HG03060 (cell line): ENCODE measurements around the gene FOXR1.

Experiments
- ATAC-seq: cut with Tn5 transposase; IDR thresholded peaks from one replicate; pipeline ENCODE4 v1.9.1; 2021; ENCODE audit warnings: low read depth, moderate number of reproducible peaks; ENCODE audit not compliant: unreplicated experiment

Gene FOXR1, protein sequence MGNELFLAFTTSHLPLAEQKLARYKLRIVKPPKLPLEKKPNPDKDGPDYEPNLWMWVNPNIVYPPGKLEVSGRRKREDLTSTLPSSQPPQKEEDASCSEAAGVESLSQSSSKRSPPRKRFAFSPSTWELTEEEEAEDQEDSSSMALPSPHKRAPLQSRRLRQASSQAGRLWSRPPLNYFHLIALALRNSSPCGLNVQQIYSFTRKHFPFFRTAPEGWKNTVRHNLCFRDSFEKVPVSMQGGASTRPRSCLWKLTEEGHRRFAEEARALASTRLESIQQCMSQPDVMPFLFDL

GRCh38 chr11:118971646-118972045 lies at the start of gene FOXR1:
TSS of gene FOXR1 (plus strand) at chr11:118971761. CDS start at chr11:118971932, 171 bp downstream.
- no peak for ATAC-seq

GRCh38 chr11:118921929-118922744 lies 49.4 kb upstream of the FOXR1 start:
- ATAC-seq = no peak

- ATAC-seq = no peak
Measured at GRCh38 chr11:118922745-118923627, 48.6 kb upstream of the FOXR1 start.

DNA sequence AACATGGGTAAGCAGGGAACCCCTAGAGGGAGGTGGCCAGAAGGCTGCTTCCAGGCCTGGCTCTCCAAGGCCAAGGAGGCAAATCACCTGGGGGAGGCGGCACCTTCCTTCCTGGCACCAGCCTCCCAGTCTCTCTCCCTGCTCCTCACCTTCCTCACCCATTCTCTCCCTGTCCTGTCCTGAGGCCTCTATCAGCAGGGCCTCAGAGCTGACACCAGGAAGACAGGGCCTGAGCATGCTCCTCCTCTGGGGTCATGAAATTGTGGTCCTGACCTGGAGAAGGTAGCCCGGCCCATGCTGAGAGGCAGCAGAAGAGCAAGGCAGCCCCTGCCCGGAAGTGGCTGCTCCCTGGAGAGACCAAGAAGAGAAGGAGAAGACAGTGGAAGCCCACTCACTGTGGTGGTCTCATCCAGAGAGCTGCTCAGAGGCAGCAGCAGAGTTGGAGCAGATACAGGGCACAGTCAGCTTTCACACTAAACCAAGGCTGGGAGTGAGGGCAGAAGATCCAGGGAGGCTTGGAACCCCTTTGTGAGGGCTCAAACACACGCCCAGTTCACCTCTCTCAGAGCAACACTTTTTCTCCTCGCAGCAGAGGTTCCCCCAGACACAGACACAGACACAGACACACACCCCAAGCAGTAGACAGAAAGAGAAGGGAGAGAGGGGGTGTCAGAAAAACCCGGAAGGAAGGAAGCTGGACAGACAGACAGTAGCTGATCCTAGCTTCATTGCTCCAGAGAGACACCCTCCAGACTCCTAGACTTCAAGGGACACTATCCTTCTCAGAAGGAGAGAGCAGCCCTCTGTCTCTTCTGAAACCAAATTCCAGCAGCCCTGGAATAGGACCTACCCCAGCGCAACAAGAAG lies 47.6 kb upstream of the FOXR1 start:
- no peak for ATAC-seq

DNA sequence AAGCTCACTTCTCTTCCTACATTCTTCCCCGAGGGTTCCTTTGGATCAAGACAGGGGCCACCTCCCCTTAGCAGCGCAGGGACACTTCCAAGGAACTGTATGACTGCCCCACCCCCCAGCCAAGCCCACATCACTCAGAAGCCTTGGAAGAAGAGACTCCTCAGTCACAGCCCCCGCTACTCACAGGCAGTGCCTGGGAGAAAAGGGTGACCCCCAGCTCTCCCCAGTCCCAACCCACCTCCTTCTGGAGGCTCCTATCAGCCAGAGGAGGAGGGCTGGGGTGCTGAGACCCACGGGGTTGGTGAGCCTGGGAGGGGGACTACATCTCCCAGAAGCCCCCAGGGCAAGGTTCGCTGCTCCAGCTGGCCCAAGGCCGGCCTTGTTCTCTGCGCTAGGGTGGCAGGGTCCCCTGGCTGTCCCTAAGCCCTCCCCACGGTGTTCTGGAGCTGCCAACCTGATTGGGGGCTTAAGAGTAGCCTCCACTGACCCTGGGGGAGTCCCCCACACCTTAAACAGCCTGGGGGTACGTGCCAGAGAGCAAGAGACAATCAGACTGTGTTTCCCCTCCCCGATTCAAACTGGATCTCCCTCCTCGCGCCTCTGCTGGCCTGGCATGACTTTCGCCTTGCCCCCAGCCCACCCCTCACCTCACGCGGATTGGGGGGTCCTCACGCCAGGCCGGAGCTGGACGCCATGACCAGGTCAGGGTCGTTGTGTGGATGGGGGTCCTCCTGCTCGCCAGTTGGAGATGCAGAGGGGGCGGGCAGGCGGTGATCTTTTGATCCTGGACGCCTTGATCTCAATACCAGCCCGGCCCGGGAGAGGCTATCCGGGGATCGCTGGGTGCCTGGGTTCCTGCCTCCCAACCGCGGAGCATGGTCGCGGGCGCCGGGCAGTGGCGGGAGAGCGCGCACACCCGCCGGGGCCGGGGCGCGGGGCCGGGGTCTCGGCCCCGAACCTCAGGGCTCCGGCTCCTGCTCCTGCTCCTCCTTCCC lies 46.7 kb upstream of the FOXR1 start:
- ATAC-seq = no peak

DNA sequence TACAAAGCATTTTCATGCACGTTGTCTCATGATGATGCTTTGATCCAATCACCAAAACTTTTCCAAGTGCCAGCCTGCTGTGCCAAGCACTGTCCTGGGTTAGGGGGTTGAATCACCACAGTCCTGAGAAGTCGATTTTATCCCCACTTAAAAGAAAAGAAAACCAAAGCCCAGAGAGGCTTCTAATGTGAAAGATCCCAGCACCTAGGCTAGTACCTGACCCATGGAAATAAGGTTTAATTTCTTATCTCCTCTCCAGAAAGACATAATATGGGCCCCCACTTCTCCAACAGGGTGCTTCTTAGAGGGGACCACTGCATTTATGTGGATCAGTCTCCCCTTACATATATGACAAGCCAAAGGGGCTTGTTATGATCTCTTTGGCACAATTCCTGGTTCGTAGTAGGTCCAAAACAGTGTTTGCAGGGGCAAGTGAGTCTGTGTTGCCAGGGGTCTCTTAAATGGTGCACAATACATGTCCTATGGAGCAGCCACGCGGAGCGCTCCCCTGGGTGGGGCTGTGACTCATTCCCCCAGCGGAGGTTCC lies 43.9 kb upstream of the FOXR1 start:
- no peak for ATAC-seq

DNA sequence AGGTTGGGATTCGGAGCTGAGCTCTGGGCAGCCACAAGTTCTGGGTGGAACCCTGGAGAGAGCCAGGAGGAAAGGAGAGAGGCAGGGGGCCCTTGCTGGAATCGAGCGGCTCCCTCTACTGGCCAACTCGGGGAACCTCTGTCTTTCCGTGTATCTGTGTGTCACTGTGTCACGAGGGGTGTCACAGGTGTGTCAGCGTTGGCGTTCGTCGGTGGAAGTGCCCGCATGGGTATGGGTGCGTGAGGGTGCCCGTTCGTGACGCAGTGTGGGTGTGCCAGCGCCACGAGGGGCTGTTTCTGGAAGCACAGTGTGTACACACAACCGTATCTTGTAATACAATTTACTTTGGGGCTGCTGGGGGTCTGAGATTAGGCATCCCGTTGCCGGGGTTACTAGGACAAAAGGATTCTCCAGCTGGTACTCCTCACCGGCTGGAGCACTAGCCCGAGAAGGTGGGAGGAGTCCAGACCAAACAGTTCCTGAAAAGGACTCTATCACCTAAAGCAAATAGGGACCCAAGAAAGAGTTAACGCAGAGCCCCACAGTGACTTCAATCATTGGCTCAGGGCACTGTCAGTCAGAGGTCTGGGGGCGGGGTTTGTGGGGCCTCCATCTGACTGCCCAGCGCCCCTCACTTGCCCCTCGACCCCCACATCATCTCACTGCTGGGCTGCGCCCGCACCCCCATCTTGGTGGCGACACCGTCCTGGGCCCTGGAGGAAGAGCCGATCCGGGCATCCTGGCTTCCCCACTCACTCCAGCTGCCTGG lies 43.3 kb upstream of the FOXR1 start:
- peak; percentile 34 for ATAC-seq

DNA sequence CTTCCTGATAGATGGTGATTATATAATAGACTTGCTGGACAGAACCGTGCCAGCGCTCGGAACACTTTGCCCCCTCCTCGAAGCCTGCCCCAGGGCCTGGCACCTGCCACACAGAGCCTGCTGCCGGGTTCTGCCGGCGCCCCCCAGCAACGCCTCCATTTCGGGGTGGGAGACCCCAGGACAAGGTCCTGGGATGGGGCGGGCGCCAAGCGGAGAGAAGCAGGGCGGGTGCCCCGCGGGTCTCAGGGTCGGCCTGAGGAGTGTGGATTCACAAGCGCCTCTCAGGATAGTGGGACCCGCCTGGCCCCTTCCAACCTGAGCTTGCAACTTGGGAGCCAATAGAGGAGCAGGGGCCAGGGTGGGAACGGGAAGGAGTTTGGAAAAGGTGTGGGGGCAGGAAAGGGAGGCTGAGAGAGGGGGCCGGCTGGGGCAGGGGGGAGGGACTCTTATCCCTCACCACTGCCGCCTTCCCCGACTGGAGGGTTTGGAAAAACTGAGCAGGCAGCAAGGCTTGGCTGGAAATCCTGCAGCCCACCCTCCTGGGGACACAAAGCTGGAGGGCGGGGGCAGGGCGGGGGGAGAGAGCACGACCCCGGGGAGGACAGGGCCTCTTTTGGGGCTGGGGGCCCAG lies 42.6 kb upstream of the FOXR1 start:
- no peak for ATAC-seq

- no peak for ATAC-seq
Measured at GRCh38 chr11:118929501-118930093, 42.0 kb upstream of the FOXR1 start.

DNA sequence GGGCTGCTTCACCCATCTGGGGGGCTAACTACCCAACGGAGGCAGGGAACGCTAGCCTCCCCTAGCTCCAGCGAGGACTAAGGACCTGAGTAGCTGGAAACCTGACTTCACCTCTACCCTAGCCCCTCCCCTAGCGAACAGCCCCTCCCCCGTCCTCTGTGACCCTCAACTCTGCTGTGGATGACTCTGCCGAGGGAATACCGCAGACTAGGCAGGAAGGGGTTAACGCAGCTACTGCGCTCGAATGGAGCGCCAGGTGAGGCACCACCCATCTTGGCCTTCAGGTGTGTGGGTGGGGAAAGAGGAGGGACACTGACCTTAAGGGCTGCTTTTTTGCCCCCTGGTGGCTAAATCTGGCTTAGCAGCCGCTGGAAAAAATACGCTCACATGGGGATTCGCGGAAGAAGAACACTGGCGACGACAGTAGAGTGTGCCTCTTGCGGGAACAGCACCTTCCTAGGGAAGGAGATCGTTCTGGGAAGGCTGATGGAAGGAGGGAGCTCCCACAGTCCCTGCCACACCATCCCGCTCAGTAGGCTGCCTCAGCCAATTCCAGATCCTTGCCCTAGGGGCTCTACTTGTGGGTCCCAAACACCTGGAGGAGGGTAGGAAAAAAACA lies 41.4 kb upstream of the FOXR1 start:
- no peak for ATAC-seq

- no peak for ATAC-seq
Measured at GRCh38 chr11:118931571-118931970, 40.0 kb upstream of the FOXR1 start.

DNA sequence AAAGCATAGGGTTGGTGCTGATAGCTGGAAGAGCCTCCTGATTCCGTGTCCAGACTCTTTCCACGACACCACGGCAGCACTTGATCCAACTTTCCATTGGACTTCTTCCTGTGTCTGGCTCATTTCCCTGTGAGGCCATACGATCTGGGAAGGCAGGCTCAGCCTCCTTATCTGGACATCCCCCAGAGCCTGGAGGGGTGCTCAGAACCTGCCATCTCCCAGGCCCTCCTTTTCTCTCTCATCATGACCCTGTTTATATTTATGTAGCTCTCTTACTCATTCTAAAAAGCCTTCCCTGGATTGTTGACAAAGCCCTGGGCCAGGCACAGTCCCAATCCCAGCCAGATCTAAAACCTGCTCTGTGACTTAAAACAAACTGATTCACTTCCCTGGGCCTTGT lies 38.1 kb upstream of the FOXR1 start:
- ATAC-seq = no peak

DNA sequence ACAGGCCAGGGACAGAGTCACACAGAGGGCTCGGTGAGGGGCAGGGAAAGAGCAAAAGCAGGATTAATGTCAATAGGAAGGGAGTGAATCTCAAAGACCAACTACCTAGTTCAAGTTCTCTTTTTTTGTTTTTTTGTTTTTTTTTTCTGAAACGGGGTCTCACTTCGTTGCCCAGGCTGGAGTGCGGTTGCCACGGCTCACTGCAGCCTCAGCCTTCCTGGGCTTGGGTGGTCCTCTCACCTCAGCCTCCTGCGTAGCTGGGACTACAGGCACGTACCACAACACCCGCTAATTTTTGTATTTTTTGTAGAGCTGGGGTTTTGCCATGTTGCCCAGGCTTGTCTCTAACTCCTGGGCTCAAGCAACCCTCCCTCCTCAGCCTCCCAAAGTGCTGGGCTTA lies 36.2 kb upstream of the FOXR1 start:
- ATAC-seq = no peak

- ATAC-seq = no peak
Measured at GRCh38 chr11:118938491-118939403, 32.8 kb upstream of the FOXR1 start.

- no peak for ATAC-seq
Measured at GRCh38 chr11:118939404-118939915, 32.1 kb upstream of the FOXR1 start.
